Measurements from ENCODE around the gene STK32C. TPM values are rescaled to one million over a fixed set of nuclear protein-coding genes. Genes with fewer than 3 reads are reported as not detected.

Gene STK32C
- total RNA-seq, 2 donors from 2014 or later, result 8.4 to 9.9 TPM

DNA sequence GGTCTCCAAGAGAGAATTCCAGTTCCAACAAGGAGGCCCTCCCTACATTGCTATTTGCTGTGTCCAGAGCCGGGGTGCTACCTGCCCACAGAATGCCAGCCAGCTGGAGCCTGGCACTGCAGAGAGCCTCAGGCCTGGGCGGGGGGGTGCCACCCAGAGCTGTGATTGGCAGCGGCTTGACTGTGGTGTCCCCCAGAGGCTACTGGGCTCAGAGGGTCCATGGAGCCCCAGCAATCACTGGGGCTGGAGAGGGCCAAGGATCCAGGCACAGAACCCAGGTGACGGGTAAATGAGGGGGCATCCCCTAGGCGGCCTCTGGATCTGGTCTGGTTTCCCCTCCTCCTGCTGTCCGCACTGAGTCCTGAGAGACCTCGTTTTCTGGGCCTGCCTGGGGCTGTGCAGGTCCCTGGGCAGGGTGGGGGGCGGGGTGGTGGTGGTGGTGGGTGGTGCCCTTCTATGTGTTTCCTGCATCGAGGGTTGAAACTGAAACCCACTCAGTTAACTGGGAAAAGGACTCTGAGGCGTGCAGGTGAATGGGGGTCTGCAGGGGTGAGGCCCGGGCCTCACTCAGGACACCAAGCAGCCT, 108.4 kb downstream of the STK32C start:
- no peaks in the 10 kb centered on the region for H3K27me3 ChIP-seq (ENCODE audit: control insufficient read depth, insufficient read depth, low read length, poor library complexity, severe bottlenecking)
- no peaks in the 10 kb centered on the region for H3K27me3 Mint-ChIP-seq (ENCODE audit: insufficient read depth)
- H3K9ac ChIP-seq (ENCODE audit: extremely low read depth, low read length, poor library complexity, severe bottlenecking), result no peak overlapping the region
- H3K9me3 ChIP-seq (ENCODE audit: control insufficient read depth, low read length), result no peaks in the 10 kb centered on the region
- TF ChIP-seq, protein P1, sequence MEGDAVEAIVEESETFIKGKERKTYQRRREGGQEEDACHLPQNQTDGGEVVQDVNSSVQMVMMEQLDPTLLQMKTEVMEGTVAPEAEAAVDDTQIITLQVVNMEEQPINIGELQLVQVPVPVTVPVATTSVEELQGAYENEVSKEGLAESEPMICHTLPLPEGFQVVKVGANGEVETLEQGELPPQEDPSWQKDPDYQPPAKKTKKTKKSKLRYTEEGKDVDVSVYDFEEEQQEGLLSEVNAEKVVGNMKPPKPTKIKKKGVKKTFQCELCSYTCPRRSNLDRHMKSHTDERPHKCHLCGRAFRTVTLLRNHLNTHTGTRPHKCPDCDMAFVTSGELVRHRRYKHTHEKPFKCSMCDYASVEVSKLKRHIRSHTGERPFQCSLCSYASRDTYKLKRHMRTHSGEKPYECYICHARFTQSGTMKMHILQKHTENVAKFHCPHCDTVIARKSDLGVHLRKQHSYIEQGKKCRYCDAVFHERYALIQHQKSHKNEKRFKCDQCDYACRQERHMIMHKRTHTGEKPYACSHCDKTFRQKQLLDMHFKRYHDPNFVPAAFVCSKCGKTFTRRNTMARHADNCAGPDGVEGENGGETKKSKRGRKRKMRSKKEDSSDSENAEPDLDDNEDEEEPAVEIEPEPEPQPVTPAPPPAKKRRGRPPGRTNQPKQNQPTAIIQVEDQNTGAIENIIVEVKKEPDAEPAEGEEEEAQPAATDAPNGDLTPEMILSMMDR (conservative IDR thresholded peaks at IDR 0.05), result no peak
- WGBS, 2 experiments (ENCODE audit: insufficient coverage in 1 of 2, insufficient read length in 1 of 2), result 80 to 92% methylated on average over 1 to 11 of the region's 11 CpGs
- no peak overlapping the region for H3K4me3 ChIP-seq (ENCODE audit: low read length)
- no peaks in the 10 kb centered on the region for H3K36me3 Mint-ChIP-seq (ENCODE audit: low read depth)
- H3K4me1 Mint-ChIP-seq, result no peaks in the 10 kb centered on the region
- no peak overlapping the region for H3K4me3 Mint-ChIP-seq
- no peaks in the 10 kb centered on the region for H3K36me3 ChIP-seq (ENCODE audit: control insufficient read depth, insufficient read depth, low read length)
- no peaks in the 10 kb centered on the region for H3K4me1 ChIP-seq (ENCODE audit: control insufficient read depth, insufficient read depth, low read length)
- H3K27ac ChIP-seq (ENCODE audit: low read depth, low read length), result no peak overlapping the region
- H3K9me3 Mint-ChIP-seq, result no peaks in the 10 kb centered on the region
- DNase-seq, result no peak
- no peak overlapping the region for H3K27ac Mint-ChIP-seq

DNA sequence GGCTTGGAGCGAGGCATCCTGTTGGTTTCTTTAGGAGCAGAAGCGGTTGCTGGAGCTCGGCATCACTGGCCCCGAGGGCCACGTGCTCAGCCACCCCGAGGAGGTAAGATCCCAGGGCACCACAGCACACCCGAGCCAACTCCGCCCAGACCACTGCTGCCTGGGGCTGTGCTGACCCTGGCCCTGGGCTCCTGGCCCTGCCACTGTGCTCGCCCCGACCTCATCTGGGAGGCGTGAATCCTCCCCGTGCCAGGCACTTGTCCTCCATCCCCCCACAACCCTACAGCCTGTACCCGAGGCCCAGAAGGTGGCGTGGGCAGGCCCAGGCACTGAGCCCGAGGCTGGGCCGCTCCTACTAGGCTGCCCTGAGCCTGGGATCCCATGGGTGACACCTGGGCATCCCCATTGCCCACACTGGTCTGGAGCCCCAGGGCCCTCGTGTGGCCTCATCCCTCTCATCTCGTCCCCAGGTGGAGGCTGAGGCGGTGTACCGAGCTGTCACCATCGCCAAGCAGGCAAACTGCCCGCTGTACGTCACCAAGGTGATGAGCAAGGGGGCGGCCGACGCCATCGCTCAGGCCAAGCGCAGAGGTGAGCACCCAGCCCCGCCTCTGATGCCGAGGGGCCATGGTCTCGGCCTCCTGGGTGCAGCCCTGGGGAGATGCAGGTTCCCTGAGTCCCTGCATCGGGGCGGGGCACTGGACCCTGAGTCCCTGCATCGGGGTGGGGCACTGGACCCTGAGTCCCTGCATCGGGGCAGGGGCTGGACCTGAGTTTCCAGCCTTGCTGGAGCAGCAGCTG, 109.2 kb downstream of the STK32C start:
- Histone ChIP-seq H3K9me3 (ENCODE audit: control insufficient read depth, low read length) (no peaks in the 10 kb centered on the region), H3K27me3 (ENCODE audit: control insufficient read depth, insufficient read depth, low read length, poor library complexity, severe bottlenecking) (no peaks in the 10 kb centered on the region), H3K4me3 (ENCODE audit: low read length) (no peak overlapping the region), H3K27ac (ENCODE audit: low read depth, low read length) (no peak overlapping the region), H3K4me1 (ENCODE audit: control insufficient read depth, insufficient read depth, low read length) (no peaks in the 10 kb centered on the region), H3K9ac (ENCODE audit: extremely low read depth, low read length, poor library complexity, severe bottlenecking) (no peak overlapping the region), H3K36me3 (ENCODE audit: control insufficient read depth, insufficient read depth, low read length) (no peaks in the 10 kb centered on the region)
- Mint-ChIP-seq H3K4me1 (no peaks in the 10 kb centered on the region), H3K4me3 (no peak overlapping the region), H3K36me3 (ENCODE audit: low read depth) (no peaks in the 10 kb centered on the region), H3K9me3 (no peaks in the 10 kb centered on the region), H3K27ac (no peak overlapping the region), H3K27me3 (ENCODE audit: insufficient read depth) (no peaks in the 10 kb centered on the region)
- WGBS, 2 experiments (ENCODE audit: insufficient coverage in 1 of 2, insufficient read length in 1 of 2), result 92 to 95% methylated on average over 23 to 35 of the region's 35 CpGs
- no peak for DNase-seq
- TF ChIP-seq, protein P1 (conservative IDR thresholded peaks at IDR 0.05), result no peak

DNA sequence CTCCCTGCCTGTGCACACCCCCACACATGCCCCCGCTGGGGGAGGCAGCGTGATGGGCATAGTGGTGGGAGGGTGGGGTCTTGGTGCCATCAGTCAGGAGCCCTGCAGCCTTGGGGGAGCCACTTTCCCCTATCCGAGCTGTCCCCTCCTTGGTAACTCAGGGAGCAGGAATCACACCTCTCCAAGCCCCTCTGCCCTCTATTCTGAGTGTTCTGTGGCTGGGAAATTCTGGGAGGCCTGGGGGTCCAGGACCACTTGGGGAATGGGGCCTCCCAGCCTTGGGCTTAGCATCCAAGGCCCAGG, 109.7 kb downstream of the STK32C start:
- Mint-ChIP-seq H3K4me1 (no peaks in the 10 kb centered on the region), H3K9me3 (no peaks in the 10 kb centered on the region)
- TF ChIP-seq, protein P1 (conservative IDR thresholded peaks at IDR 0.05), result no peak

More for the DNA sequence above, 109.7 kb downstream of the STK32C start:
- DNase-seq, result no peak
- no peaks in the 10 kb centered on the region for H3K27me3 ChIP-seq (ENCODE audit: control insufficient read depth, insufficient read depth, low read length, poor library complexity, severe bottlenecking)
- no peaks in the 10 kb centered on the region for H3K36me3 ChIP-seq (ENCODE audit: control insufficient read depth, insufficient read depth, low read length)
- Mint-ChIP-seq H3K27me3 (ENCODE audit: insufficient read depth) (no peaks in the 10 kb centered on the region), H3K36me3 (ENCODE audit: low read depth) (no peaks in the 10 kb centered on the region), H3K27ac (no peak overlapping the region), H3K4me3 (no peak overlapping the region)
- no peak overlapping the region for H3K27ac ChIP-seq (ENCODE audit: low read depth, low read length)
- no peak overlapping the region for H3K4me3 ChIP-seq (ENCODE audit: low read length)
- H3K4me1 ChIP-seq (ENCODE audit: control insufficient read depth, insufficient read depth, low read length), result no peaks in the 10 kb centered on the region
- H3K9ac ChIP-seq (ENCODE audit: extremely low read depth, low read length, poor library complexity, severe bottlenecking), result no peak overlapping the region
- WGBS, 2 experiments (ENCODE audit: insufficient coverage in 1 of 2, insufficient read length in 1 of 2), result 96% methylated on average over 3 of the region's 3 CpGs; no CpG with 5 or more reads in 1 of the 2 experiments
- H3K9me3 ChIP-seq (ENCODE audit: control insufficient read depth, low read length), result no peaks in the 10 kb centered on the region

Data from endodermal cell (in vitro differentiated cells).